Loucy (cell line): ENCODE measurements around the gene RUVBL2.

Experiments used
- EZH2phosphoT487 ChIP-seq: fragments of 200-600 bp; IDR thresholded peaks from 2 replicates; pipeline ENCODE4 v1.6.1; 2018; ENCODE audit warnings: antibody characterized with exemption, mild to moderate bottlenecking, moderate library complexity, borderline replicate concordance
- TF ChIP-seq, protein P1 (sequence below): fragments of 200-600 bp; sonication (generic); conservative IDR thresholded peaks from 2 replicates; pipeline ENCODE4 v1.5.1; 2014; ENCODE audit warnings: mild to moderate bottlenecking, antibody characterized with exemption, low read length

- TF ChIP-seq, protein P1, sequence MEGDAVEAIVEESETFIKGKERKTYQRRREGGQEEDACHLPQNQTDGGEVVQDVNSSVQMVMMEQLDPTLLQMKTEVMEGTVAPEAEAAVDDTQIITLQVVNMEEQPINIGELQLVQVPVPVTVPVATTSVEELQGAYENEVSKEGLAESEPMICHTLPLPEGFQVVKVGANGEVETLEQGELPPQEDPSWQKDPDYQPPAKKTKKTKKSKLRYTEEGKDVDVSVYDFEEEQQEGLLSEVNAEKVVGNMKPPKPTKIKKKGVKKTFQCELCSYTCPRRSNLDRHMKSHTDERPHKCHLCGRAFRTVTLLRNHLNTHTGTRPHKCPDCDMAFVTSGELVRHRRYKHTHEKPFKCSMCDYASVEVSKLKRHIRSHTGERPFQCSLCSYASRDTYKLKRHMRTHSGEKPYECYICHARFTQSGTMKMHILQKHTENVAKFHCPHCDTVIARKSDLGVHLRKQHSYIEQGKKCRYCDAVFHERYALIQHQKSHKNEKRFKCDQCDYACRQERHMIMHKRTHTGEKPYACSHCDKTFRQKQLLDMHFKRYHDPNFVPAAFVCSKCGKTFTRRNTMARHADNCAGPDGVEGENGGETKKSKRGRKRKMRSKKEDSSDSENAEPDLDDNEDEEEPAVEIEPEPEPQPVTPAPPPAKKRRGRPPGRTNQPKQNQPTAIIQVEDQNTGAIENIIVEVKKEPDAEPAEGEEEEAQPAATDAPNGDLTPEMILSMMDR: no peak
- no peak for TF ChIP-seq EZH2phosphoT487
Measured at GRCh38 chr19:48975947-48976847, 17.5 kb upstream of the RUVBL2 start.
